ENCODE results near the gene C19orf53. TPM values are rescaled to one million over a fixed set of nuclear protein-coding genes. Genes with fewer than 3 reads are reported as not detected.

The C19orf53 gene
- total RNA-seq: 100 to 1,000 TPM; 151 to 193 TPM

DNA sequence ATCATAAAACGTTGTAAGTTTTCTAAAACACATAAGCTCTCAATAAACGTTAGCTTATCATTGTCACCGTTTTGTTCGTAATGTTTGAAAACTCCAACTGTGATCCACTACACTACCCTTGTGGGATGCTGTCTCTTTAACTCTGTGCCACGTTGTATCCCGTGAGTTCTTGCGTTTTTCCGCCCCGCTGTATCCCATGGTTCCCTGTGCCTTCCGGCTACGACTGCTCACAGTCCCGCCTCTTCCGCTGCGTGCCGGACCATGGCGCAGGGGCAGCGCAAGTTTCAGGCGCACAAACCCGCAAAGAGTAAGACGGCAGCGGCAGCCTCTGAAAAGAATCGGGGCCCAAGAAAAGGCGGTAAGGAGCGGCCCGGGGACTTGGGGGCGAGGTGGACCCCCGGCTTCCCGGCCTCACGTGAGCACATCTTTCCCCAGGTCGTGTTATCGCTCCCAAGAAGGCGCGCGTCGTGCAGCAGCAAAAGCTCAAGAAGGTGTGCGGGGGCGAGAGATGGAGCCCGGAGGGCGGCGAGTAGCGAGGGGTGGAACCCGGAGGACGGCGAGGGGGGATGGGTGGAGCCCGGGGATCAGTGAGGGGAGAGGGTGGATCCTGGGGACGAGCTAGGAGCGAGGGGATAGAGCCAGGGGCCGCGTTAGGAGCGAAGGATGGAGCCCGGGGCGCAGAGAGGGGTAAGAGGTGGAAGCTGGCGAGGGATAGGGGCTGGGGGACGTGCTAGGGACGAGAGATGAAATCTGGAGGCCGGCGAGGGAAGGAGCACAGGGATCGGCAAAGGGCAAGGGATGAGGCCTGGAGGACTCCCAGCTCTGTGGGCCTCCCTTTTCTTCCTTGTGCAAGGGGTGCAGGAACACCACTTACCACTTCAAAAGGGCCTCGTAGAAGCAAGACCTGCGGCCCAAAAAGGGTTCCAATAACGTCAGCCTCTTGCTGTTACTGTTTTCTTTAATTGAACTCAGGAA, at the start of gene C19orf53:
C19orf53 (plus strand) TSS at position 240 of the 975 bp plus-strand sequence; CDS start at position 262, 22 bp downstream.
- Histone ChIP-seq H3K9me3 (no peaks in the 10 kb centered on the region), H3K27ac (peak within 1 kb of the TSS; percentile 71 to 84), H3K27me3 (replicated peaks; ENCODE audit: insufficient read depth) (no peaks in the 10 kb centered on the region), H3K4me1 (replicated peaks) (peaks cover 9% of the 10 kb centered on the region), H3K4me3 (peak within 1 kb of the TSS; percentile 55 to 91), H3K36me3 (peaks cover 4 to 18% of the 10 kb centered on the region in 2 donors)
- intact Hi-C loops (cut with DNase I): loop anchor here (10.0 kb wide), 1 partner anchor 310 kb away; the partner anchor contains the start of gene C19orf67
- peak; percentile 90 for DNase-seq (ENCODE audit: low spot score)
- under 1% methylated on average over 61 of the region's 61 CpGs for WGBS
- TF ChIP-seq POLR2AphosphoS5 (IDR thresholded peaks at IDR 0.05) (peak; percentile 100), POLR2A (IDR thresholded peaks at IDR 0.05) (peak; percentile 90)
- TF ChIP-seq, protein P1, sequence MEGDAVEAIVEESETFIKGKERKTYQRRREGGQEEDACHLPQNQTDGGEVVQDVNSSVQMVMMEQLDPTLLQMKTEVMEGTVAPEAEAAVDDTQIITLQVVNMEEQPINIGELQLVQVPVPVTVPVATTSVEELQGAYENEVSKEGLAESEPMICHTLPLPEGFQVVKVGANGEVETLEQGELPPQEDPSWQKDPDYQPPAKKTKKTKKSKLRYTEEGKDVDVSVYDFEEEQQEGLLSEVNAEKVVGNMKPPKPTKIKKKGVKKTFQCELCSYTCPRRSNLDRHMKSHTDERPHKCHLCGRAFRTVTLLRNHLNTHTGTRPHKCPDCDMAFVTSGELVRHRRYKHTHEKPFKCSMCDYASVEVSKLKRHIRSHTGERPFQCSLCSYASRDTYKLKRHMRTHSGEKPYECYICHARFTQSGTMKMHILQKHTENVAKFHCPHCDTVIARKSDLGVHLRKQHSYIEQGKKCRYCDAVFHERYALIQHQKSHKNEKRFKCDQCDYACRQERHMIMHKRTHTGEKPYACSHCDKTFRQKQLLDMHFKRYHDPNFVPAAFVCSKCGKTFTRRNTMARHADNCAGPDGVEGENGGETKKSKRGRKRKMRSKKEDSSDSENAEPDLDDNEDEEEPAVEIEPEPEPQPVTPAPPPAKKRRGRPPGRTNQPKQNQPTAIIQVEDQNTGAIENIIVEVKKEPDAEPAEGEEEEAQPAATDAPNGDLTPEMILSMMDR (IDR thresholded peaks at IDR 0.05): peak in 1 of 4 experiments; percentile 29

DNA sequence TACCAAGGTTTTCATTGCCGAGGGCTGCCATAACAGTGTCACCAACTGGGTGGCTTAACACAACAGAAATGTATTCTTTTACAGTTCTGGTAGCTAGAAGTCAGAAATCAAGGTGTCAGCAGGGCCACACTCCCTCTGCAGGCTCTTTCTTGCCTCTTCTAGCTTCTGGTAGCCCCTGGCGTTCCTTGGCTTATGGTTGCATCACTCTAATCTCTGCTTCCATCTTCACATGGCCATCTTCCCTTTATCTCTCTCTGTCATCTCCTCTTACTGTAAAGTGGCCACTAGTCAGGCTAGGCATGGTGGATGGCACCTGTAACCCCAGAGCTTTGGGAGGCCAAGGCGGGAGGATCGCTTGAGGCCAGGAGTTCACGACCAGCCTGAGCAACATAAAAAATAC, 47.9 kb upstream of the C19orf53 start:
- Histone ChIP-seq H3K4me3 (no peak overlapping the region), H3K27me3 (replicated peaks; ENCODE audit: insufficient read depth) (no peaks in the 10 kb centered on the region), H3K4me1 (replicated peaks) (no peaks in the 10 kb centered on the region), H3K36me3 (no peaks in the 10 kb centered on the region), H3K27ac (no peak overlapping the region), H3K9me3 (no peaks in the 10 kb centered on the region)
- no peak for DNase-seq (ENCODE audit: low spot score)
- WGBS: 93% methylated on average over 5 of the region's 5 CpGs
- intact Hi-C loops (cut with DNase I): no loop called here
- TF ChIP-seq POLR2AphosphoS5 (IDR thresholded peaks at IDR 0.05): no peak

DNA sequence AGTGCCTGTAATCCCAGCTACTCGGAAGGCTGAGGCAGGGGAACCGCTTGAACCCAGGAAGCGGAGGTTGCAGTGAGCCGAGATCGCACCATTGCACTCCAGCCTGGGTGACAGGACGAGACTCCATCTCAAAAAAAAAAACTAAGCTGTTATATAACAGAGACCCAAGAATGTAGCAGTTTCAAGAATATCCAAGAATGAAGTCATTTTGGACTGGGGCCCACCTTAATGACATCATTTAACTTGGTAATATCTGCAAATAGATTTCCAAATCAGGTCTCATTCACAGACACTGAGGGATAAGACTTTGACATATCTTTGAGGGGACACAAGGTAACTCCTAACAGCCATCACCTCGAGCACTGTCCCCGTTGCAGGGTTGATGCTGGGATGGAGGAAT, 46.5 kb upstream of the C19orf53 start:
- H3K27me3 ChIP-seq (replicated peaks; ENCODE audit: insufficient read depth): no peaks in the 10 kb centered on the region
- no peak for DNase-seq (ENCODE audit: low spot score)
- no peak overlapping the region for H3K27ac ChIP-seq
- no peaks in the 10 kb centered on the region for H3K36me3 ChIP-seq
- TF ChIP-seq POLR2AphosphoS5 (IDR thresholded peaks at IDR 0.05) (no peak), POLR2A (IDR thresholded peaks at IDR 0.05) (no peak)
- TF ChIP-seq, protein P1 (IDR thresholded peaks at IDR 0.05): no peak
- WGBS: 76% methylated on average over 8 of the region's 8 CpGs
- H3K9me3 ChIP-seq: no peaks in the 10 kb centered on the region
- intact Hi-C loops (cut with DNase I): no loop called here
- peaks cover 4% of the 10 kb centered on the region for H3K4me1 ChIP-seq (replicated peaks)
- no peak overlapping the region for H3K4me3 ChIP-seq

DNA sequence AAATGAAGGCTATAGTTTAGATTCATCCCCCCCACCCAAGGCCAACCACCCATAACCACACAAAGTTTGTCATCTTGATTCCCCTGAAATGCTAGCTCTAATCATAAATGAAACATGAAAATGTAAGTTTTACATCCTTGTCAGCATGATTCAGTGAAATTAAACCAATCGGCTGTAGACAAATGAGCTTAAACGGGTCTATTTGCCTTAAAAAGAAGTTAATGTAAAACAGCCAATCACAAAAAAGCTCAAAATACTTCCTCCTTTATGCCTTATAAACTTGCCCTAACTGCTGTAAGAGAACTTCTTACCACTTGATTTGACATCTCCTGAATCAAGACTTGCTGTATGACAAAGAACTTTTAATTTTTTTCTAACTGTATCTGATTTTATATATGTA, 44.4 kb upstream of the C19orf53 start:
- Histone ChIP-seq H3K36me3 (no peaks in the 10 kb centered on the region), H3K9me3 (no peaks in the 10 kb centered on the region), H3K27me3 (replicated peaks; ENCODE audit: insufficient read depth) (no peaks in the 10 kb centered on the region), H3K4me1 (replicated peaks) (peaks cover 4% of the 10 kb centered on the region), H3K4me3 (no peak overlapping the region), H3K27ac (no peak overlapping the region)
- 43% methylated on average over 2 of the region's 2 CpGs for WGBS
- TF ChIP-seq, protein P1 (IDR thresholded peaks at IDR 0.05): no peak
- TF ChIP-seq POLR2A (IDR thresholded peaks at IDR 0.05) (no peak), POLR2AphosphoS5 (IDR thresholded peaks at IDR 0.05) (no peak)
- DNase-seq (ENCODE audit: low spot score): no peak
- intact Hi-C loops (cut with DNase I): no loop called here

DNA sequence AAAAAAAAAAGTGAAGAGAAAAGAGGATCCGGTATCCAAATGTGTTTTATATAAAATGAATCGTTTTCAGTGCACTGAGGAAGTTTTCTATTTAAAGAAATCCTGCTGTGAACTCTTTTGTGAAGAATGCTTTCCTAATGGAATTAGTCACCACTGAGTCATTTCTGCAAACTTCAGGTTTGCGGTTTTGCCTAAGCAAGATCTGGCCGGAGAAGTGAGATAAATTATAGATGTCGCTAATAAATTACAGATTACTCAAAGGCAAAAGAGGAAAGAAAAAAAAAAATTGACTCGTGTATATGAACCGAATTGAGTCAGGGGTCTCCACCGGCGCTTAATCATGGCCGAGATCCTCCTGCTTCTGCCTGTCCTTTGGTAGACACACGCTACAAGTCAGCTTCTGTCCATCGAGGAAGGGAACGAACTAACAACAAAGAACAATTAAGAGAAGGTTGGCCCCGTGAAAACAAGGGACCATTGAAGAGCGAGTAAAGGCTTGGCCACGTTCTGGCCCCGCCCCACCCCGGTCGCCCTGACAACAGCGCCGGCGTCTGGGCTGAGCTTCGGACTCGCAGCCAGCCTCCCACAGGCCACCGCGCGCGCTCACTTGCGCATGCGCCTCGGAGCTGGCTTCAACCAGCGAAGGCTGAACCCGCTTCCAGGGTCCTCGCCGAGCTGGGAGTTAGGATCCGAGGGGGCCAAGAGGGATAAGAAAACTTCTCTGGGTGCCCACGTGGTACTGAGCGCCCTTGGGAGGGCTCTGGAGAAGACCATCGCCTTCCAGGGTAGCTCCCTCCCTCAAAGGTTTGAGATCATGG, 42.9 kb upstream of the C19orf53 start:
- Histone ChIP-seq H3K36me3 (no peaks in the 10 kb centered on the region), H3K27me3 (replicated peaks; ENCODE audit: insufficient read depth) (no peaks in the 10 kb centered on the region), H3K9me3 (no peaks in the 10 kb centered on the region), H3K4me3 (peak overlapping the region; percentile 36 to 49), H3K27ac (peak overlapping the region; percentile 84 to 87), H3K4me1 (replicated peaks) (peaks cover 4% of the 10 kb centered on the region)
- DNase-seq (ENCODE audit: low spot score): peak; percentile 96
- TF ChIP-seq POLR2A (IDR thresholded peaks at IDR 0.05) (peak; percentile 57), POLR2AphosphoS5 (IDR thresholded peaks at IDR 0.05) (peak; percentile 95)
- TF ChIP-seq, protein P1 (IDR thresholded peaks at IDR 0.05): peak in 1 of 4 experiments; percentile 5
- intact Hi-C loops (cut with DNase I): no loop called here
- 0% methylated on average over 39 of the region's 39 CpGs for WGBS
